GM12874 (cell line): ENCODE data around the gene PXDC1.

Experiments
- TF ChIP-seq, protein P1 (sequence below): IDR thresholded peaks from 2 replicates; pipeline ENCODE4 v1.5.1; 2011; ENCODE audit warnings: low read depth, mild to moderate bottlenecking, control low read depth, low read length, moderate library complexity; ENCODE audit not compliant: insufficient read depth

PXDC1 gene

DNA sequence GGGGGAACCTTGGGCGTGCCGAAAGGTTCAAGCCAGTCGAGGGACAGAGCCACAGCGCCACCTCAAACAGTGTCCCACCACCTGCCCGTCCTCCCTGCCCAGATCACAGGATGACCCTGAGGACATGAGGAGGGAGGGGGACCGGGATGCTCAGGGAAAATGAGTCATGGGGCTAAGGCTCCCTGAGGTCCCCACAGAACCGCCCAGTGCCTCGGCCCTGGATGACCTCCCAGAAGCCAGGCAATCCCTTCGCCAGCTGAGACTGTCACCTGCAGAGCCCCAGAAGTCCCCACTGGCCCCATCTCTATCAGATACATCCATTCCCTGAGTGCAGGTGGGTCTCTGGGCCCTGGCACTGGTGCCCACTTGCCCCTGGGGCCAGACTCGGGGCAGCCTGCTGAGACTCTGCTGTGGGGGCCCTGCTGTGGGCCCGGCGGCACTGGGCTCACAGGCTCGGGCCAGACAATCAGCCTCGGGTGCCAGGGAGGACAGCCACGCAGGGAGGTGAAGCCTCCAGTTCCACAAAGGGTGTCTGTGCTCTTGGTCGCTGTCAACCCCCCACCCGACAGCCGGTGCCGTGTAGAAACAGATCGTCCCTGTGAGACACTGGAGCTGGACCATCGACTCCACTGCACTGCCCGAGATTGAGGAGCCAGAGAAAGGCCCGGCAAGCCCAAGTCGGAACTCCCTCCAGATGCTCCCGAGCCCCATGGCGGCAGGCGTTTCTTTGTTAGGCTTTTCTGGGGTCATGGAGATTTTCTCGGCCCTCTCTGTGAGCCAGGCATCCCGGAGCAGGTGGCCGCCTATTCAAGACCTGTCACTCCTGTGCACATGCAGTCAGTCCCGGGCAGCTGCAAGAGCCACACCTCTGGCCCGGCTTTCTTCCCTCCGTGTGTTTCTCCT, 26.1 kb downstream of the PXDC1 start:
- TF ChIP-seq, protein P1, sequence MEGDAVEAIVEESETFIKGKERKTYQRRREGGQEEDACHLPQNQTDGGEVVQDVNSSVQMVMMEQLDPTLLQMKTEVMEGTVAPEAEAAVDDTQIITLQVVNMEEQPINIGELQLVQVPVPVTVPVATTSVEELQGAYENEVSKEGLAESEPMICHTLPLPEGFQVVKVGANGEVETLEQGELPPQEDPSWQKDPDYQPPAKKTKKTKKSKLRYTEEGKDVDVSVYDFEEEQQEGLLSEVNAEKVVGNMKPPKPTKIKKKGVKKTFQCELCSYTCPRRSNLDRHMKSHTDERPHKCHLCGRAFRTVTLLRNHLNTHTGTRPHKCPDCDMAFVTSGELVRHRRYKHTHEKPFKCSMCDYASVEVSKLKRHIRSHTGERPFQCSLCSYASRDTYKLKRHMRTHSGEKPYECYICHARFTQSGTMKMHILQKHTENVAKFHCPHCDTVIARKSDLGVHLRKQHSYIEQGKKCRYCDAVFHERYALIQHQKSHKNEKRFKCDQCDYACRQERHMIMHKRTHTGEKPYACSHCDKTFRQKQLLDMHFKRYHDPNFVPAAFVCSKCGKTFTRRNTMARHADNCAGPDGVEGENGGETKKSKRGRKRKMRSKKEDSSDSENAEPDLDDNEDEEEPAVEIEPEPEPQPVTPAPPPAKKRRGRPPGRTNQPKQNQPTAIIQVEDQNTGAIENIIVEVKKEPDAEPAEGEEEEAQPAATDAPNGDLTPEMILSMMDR, result no peak

DNA sequence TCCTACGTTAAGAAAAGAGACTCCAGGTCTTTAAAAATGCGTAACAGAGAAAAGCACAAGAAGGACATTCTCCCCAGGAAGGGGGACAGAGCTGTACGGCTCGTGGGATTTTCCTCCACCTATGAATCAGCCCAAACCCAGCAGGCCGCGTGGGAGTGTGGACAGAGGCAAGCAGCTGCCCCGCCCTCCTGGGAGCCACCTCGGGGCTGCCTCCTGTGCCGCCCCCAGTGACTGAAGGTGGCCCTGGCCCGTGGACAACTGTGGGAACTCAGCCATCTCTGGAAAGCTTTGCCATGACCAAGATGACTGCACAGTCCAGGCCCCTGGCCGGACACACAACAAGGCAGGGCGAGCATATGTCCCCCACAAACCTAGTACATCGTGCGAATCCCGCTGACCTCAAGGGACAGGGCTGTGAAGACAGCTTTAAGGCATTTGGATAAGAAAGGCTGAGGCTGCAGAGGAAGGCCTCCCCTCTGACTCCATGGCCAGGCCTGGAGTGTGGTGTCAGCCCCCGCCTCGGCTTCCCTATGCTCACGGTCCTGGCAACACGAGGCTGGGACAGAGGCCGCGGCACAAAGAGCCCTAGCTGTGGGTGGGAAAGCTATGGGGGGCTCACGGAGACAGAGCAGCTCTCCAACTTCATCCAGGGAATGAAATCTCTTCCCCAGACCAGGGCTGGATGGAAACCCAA, 26.9 kb downstream of the PXDC1 start:
- TF ChIP-seq, protein P1, result no peak

DNA sequence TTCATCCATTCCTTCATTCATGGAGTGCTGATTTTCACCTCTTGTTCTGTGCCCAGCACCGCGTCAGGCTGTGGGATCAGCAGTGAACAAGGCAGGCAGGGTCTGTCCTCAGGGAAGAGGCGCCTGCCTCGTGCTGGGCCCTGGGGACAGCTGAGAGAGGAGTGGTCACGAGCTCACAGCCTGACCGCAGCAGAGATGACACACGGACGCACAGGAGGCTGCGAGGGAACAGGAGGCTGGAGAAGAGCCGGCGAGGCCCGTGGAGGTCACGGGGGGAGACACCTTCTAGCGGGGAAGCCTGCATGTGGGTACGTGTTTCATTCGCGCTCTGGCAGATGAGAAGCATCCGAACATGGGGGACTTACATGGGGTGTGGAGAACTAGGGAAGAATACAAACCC, 27.5 kb downstream of the PXDC1 start:
- TF ChIP-seq, protein P1, result no peak

- TF ChIP-seq, protein P1, result no peak
Measured at GRCh38 chr6:3723251-3723650, 28.3 kb downstream of the PXDC1 start.

DNA sequence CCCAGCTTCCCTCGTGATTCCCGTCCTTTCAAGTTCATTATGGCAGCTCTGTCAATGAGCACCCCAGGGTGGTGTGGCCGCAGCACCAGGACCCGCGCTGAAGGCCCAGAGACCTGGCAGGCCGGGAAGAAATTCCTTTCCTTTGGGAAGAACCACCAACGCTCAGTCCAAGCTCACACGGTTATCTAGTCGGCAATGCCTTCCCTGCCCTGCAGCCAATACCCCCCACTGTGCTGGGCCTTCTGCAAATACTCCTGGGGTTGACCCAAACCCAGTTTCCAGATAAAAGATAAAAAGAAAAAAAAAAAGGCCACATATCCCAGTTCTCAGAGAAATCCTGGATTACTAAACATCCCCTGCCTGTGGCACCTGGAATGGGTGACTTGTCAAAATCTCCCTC, 28.7 kb downstream of the PXDC1 start:
- TF ChIP-seq, protein P1, result no peak

DNA sequence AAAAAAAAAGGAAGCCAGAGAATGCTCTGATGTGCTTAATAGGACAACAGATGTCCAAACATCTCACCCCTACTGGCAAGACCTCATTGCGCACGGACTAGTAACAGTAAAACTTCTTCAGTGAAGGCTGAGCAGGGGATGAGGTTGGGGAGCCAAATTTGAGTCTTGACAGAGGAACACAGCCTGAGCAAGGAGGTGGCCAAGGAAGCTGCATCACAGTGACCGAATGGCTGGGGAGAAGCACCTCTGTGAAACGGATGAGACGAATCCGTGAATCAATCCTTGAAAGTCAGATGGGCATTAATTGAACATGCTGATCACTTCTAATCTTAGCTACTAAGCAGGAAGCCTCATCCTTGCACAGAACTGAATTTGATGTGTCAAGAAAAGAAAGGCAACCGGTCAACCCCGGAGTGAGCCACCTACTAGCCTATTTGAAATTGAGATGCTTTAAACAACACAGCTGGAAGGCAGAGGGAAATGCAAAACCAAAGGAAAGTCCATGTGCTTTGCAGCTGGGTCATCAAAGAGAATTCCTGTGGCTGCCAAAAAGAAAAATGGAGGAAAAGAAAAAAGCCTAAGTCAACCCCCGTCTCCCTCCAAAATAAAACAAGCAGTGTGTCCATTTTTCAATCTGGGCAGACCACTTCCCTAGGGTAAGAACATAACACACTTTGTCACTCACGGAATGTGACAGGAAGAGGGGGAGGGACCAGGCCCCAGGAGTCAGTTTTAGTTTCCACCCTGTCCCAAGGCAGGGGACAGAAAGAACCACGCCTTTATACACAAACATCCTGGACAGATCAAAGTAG, 29.5 kb downstream of the PXDC1 start:
- TF ChIP-seq, protein P1, result no peak
